ENCODE results near the gene ASPA.
"Not testable (repeated sequence)": the region's sequence is repeated elsewhere in the genome, so short reads cannot be mapped to it uniquely, and the experiment has no call there.

Gene ASPA

DNA sequence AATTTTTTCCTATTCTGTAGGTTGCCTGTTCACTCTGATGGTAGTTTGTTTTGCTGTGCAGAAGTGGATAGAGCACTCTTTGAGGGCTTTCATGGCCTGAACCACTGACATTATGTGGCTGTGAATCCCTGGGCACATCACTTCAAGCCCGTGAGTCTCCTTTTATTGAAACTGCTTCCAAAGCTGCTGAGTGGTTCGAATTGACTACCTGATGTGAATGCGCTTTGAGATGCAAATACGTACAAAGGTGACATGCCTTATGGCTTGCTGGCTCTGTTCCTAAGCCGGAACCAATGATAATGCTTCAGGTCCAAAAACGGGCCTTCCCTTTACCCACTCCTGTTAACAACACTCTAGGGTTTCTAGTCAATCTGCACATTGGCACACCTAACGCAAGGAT, 34.3 kb downstream of the ASPA start:
- no peak for DNase-seq

GRCh38 chr17:3511852-3512504, 36.2 kb downstream of the ASPA start:
- DNase-seq: no peak

DNA sequence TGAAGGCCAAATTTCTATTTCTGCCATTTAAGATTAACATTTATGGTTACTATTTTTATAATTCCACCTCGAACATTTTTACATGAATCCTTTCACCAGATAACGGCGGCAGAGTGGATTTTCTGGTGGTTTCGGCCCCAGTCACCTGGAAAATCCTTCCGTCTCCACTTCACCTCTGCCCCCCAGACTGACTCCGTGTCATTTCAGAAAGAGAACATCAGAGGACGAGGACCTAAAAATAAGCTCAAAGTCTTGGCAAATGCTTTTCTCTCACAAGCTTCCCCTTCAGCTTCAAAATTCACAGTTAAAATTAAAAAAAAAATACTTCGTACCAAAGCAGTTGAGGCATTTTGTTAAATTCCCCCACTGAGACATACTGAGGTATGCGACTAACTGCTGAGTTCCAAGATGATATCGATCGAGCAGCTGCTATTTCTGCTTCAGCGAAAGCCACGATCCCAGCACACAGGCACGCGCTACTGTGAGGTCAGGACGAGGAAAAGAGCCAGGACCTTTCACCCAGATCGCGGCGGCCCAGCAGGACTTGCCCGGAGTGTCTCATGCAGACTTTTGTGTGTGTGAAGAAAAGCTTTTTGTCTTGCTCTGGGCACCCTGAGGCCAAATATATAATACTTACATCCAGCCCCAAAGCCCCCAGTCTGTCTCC, 36.8 kb downstream of the ASPA start:
- DNase-seq: no peak

GRCh38 chr17:3513305-3514035, 37.7 kb downstream of the ASPA start:
- no peak for DNase-seq

DNA sequence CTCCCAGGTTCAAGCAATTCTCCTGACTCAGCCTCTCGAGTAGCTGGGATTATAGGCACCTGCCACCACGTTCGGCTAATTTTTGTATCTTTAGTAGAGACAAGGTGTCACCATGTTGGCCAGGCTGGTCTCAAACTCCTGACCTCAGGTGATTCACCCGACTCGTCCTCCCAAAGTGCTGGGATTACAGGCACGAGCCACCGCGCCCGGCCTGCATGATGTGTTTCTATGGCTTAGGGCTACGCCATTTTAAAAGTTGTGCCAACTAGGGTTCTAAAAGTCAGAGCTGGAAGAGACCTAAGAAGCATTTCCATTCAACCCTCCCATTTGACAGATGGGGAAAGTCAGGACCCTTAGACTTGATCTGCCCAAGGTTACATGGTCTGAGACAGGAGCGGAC, 38.4 kb downstream of the ASPA start:
- not testable (repeated sequence) for DNase-seq

GRCh38 chr17:3514873-3515272, 39.1 kb downstream of the ASPA start:
- no peak for DNase-seq

GRCh38 chr17:3519472-3519871, 43.7 kb downstream of the ASPA start:
- not testable (repeated sequence) for DNase-seq

GRCh38 chr17:3524024-3524423, 48.2 kb downstream of the ASPA start:
- no peak for DNase-seq

DNA sequence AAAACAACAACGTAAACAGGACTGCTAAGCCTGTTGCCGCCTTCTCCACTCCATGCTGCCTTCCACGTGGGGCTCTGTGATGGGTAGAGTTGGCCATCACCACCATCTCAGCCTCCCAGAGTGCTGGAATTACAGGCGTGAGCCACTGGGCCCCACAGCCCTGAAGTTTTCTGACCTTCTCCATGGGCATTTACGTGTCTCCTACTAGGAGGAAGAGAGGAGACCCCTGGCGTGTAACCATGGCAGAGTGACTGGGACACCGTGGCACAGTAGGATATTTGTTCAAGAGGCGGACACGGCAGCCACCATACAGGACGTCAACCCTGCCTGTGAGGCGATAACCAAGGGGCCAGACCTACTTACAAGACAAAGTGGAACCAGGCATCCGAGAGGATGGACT, 50.7 kb downstream of the ASPA start:
- DNase-seq: no peak

- no peak for DNase-seq
These were observed 51.2 kb downstream of the ASPA start for GRCh38 chr17:3526971-3527370.

- no peak for DNase-seq
These were observed 51.7 kb downstream of the ASPA start for GRCh38 chr17:3527468-3527867.

GRCh38 chr17:3527896-3528295, 52.1 kb downstream of the ASPA start:
- DNase-seq: no peak

GRCh38 chr17:3528403-3528851, 52.6 kb downstream of the ASPA start:
- DNase-seq: no peak

- peak; percentile 44 for DNase-seq
These were observed 53.2 kb downstream of the ASPA start for GRCh38 chr17:3528880-3529511.

DNA sequence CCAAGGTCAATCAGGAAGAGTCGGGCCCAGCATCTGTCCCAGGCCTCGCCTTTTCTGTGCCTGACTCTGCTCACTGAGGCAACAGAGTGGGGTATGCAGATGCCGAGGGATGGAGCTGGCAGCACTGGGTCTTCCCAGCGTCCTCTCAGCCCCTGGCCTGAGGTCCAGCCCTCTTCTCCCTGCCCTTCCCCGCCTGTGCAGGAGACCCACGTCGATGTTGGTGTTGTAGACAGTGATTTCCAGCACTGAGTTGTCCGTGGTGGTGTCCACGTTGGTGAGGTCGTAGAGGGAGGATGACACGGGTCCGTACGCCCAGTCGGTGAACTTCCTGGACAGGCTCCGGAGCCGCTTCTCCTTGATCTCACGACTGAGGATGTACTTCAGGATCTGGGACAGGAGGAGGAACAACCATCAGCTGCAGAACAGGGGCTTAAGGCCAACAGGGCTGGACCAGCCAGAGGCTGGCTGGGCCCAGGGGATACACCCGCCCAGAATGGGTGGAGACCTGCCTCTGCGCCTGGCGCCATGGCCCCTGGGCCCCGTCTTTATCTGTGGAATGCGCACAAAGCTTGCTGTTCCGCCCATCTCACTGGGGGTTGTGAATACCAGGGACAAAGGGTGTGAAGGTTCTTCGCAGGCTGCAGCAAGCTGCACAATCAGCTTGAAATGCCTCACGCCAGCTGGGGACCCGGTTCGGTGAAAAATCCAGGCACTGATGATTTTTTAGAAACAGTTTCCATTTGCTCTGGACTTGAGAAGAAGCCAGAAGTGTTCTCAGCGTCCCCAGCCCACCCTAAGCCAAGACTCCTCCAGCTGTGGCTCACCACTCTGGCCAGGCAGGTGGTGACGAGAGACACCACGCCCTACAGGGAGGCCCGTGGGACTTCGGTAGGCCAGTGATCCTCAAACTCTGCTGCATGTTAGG, 54.3 kb downstream of the ASPA start:
- DNase-seq: peak; percentile 40

GRCh38 chr17:3531266-3532101, 55.7 kb downstream of the ASPA start:
- DNase-seq: no peak

GRCh38 chr17:3532106-3532858, 56.5 kb downstream of the ASPA start:
- no peak for DNase-seq

GRCh38 chr17:3532859-3533142, 57.0 kb downstream of the ASPA start:
- DNase-seq: no peak

- no peak for DNase-seq
These were observed 58.0 kb downstream of the ASPA start for GRCh38 chr17:3533752-3534151.

- DNase-seq: no peak
These were observed 59.1 kb downstream of the ASPA start for GRCh38 chr17:3534881-3535252.
